HepG2 (cell line): ENCODE data around the gene PTPRN.

Experiments used
- FOXK1 ChIP-seq: sonication (generic); formaldehyde crosslinking; IDR thresholded peaks from 2 replicates; pipeline ENCODE4 v1.4.0; 2020; ENCODE audit warnings: low read depth, missing genetic modification reagents, borderline replicate concordance
- FOXP1 ChIP-seq, 2 experiments: fragments of 450-650 bp in 1 of 2; IDR thresholded peaks; 2 replicates each; pipeline ENCODE4 v1.6.1; 2017 to 2018; ENCODE audit warnings: antibody characterized with exemption in 1 of 2
- MNT ChIP-seq: fragments of 450-650 bp; IDR thresholded peaks from 2 replicates; pipeline ENCODE4 v1.6.1; 2016
- ZNF816 ChIP-seq: sonication (generic); formaldehyde crosslinking; IDR thresholded peaks from 2 replicates; pipeline ENCODE4 v1.8.0; 2022; ENCODE audit warnings: missing genetic modification reagents, mild to moderate bottlenecking, borderline replicate concordance
- TF ChIP-seq, protein P1 (sequence below): sonication (generic); formaldehyde crosslinking; IDR thresholded peaks from 2 replicates; pipeline ENCODE4 v1.5.0; 2020; ENCODE audit warnings: mild to moderate bottlenecking, missing genetic modification reagents, moderate library complexity

- TF ChIP-seq FOXP1 (IDR thresholded peaks at IDR 0.05) (no peak), FOXP1 (CRISPR knock-in tag; IDR thresholded peaks at IDR 0.05) (no peak), FOXK1 (CRISPR knock-in tag) (no peak), MNT (no peak), ZNF816 (CRISPR knock-in tag) (no peak)
- TF ChIP-seq, protein P1, sequence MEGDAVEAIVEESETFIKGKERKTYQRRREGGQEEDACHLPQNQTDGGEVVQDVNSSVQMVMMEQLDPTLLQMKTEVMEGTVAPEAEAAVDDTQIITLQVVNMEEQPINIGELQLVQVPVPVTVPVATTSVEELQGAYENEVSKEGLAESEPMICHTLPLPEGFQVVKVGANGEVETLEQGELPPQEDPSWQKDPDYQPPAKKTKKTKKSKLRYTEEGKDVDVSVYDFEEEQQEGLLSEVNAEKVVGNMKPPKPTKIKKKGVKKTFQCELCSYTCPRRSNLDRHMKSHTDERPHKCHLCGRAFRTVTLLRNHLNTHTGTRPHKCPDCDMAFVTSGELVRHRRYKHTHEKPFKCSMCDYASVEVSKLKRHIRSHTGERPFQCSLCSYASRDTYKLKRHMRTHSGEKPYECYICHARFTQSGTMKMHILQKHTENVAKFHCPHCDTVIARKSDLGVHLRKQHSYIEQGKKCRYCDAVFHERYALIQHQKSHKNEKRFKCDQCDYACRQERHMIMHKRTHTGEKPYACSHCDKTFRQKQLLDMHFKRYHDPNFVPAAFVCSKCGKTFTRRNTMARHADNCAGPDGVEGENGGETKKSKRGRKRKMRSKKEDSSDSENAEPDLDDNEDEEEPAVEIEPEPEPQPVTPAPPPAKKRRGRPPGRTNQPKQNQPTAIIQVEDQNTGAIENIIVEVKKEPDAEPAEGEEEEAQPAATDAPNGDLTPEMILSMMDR = no peak
Observed at GRCh38 chr2:219268294-219268693, 40.9 kb downstream of the PTPRN start.
